HL-60 (cell line): ENCODE results near the gene ACRBP.

ENCODE experiments used
- GABPA ChIP-seq: IDR thresholded peaks from 2 replicates; pipeline ENCODE4 v1.6.1; 2012; ENCODE audit warnings: low read depth
- POLR2AphosphoS5 ChIP-seq: IDR thresholded peaks from 2 replicates; pipeline ENCODE4 v1.6.1; 2012; ENCODE audit warnings: low read depth
- REST ChIP-seq: IDR thresholded peaks from 2 replicates; pipeline ENCODE4 v1.6.1; 2012; ENCODE audit warnings: low read depth; ENCODE audit not compliant: insufficient replicate concordance
- TF ChIP-seq, protein P1 (sequence below): IDR thresholded peaks from one replicate; pipeline ENCODE4 v1.5.1; 2011; ENCODE audit warnings: low read length, control low read depth, inconsistent platforms; ENCODE audit not compliant: insufficient read depth

DNA sequence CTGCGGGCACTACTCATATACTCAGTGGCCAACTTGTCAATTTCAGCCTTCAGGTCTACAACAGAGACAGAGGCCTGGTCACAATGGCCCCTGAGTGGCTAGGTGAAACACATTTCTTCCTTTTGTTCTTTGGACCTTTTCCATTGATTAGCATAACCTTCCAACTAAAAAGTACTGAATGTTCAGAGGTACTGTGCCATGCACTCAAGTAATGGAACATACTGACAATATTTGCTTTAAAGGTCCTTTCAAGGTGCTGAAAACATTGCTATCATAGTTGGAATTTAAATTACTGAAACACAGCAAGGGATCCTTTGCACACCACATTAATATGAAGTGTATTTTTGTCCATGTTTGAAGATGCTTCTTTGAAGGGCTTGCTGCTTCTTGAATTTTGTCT lies 6.1 kb upstream of the ACRBP start:
- TF ChIP-seq, protein P1, sequence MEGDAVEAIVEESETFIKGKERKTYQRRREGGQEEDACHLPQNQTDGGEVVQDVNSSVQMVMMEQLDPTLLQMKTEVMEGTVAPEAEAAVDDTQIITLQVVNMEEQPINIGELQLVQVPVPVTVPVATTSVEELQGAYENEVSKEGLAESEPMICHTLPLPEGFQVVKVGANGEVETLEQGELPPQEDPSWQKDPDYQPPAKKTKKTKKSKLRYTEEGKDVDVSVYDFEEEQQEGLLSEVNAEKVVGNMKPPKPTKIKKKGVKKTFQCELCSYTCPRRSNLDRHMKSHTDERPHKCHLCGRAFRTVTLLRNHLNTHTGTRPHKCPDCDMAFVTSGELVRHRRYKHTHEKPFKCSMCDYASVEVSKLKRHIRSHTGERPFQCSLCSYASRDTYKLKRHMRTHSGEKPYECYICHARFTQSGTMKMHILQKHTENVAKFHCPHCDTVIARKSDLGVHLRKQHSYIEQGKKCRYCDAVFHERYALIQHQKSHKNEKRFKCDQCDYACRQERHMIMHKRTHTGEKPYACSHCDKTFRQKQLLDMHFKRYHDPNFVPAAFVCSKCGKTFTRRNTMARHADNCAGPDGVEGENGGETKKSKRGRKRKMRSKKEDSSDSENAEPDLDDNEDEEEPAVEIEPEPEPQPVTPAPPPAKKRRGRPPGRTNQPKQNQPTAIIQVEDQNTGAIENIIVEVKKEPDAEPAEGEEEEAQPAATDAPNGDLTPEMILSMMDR, result no peak
- TF ChIP-seq POLR2AphosphoS5 (no peak), REST (no peak), GABPA (no peak)
